ENCODE results near the gene CHADL.

Gene CHADL

DNA sequence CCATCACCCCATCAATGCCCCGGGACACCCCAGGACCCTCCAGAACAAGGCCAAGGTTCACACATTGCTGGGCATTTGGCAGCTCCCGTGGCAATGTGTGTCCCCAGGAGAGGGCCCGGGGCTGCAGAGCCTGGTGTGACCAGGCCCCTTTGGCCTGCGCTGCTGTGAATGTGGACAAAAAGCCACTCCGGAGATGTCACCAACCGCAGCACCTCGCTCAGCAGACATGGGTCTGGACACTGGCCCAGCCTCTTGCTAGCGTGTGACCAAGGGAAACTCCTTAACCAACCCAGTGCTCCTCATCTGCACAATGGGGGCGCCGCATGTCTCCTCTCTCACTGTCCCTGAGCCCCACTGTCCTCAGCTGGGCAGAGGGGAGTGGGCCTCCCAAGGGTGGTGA lies 8.0 kb upstream of the CHADL start:
- TF ChIP-seq, protein P1, sequence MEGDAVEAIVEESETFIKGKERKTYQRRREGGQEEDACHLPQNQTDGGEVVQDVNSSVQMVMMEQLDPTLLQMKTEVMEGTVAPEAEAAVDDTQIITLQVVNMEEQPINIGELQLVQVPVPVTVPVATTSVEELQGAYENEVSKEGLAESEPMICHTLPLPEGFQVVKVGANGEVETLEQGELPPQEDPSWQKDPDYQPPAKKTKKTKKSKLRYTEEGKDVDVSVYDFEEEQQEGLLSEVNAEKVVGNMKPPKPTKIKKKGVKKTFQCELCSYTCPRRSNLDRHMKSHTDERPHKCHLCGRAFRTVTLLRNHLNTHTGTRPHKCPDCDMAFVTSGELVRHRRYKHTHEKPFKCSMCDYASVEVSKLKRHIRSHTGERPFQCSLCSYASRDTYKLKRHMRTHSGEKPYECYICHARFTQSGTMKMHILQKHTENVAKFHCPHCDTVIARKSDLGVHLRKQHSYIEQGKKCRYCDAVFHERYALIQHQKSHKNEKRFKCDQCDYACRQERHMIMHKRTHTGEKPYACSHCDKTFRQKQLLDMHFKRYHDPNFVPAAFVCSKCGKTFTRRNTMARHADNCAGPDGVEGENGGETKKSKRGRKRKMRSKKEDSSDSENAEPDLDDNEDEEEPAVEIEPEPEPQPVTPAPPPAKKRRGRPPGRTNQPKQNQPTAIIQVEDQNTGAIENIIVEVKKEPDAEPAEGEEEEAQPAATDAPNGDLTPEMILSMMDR (IDR thresholded peaks at IDR 0.05; ENCODE audit: low read depth, low read length), result no peak

DNA sequence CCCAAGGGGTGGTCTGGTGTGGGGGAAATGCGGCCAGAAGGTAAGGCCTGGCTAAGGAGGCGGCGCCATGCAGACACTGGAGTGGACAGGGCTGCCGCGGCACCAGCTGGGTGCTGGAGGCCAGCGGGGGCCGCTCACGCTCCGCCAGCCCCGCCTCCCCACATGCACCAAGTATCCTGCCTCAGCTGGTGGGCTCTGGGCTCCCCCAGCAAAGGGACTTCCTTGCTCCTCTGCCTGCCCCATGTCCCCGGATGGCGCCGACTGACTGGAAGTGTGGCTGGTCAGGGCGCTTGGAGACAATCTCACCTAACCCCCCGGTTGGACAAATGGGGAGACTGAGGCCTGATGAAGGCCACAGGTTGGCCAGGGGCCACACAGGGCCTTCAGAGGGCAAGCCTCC lies 7.6 kb upstream of the CHADL start:
- no peak overlapping the region for H3K4me3 ChIP-seq (replicated peaks in 1 of 2; ENCODE audit: low read depth in 2 of 2, low read length in 2 of 2)
- TF ChIP-seq, protein P1 (IDR thresholded peaks at IDR 0.05; ENCODE audit: low read depth, low read length), result no peak
- DNase-seq (ENCODE audit: low read depth in 2 of 2), result no peak

More for the DNA sequence above, 8.0 kb upstream of the CHADL start:
- DNase-seq (ENCODE audit: low read depth in 2 of 2), result no peak
- H3K4me3 ChIP-seq (replicated peaks in 1 of 2; ENCODE audit: low read depth in 2 of 2, low read length in 2 of 2), result no peak overlapping the region

DNA sequence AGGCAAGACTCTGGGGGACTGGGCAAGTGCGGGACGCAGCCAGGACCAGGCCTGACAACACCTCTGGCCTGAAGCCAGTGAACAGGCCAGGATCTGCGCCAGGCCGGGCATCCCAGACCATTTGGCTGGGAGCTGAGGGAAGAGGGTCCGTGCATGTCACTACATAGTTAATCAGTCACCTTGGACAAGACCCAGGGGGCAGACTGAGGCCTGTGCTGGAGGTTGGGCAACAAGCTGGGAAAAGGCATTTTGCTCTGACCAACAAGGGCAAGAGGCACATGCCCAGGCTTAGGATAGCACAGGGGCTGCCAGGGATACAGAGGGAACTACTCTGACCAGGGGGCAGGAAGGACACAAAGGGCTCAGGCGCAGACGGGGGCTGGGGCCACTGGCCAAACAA lies 7.0 kb upstream of the CHADL start:
- H3K4me3 ChIP-seq (replicated peaks in 1 of 2; ENCODE audit: low read depth in 2 of 2, low read length in 2 of 2), result no peak overlapping the region
- no peak for DNase-seq (ENCODE audit: low read depth in 2 of 2)
- TF ChIP-seq, protein P1 (IDR thresholded peaks at IDR 0.05; ENCODE audit: low read depth, low read length), result no peak

DNA sequence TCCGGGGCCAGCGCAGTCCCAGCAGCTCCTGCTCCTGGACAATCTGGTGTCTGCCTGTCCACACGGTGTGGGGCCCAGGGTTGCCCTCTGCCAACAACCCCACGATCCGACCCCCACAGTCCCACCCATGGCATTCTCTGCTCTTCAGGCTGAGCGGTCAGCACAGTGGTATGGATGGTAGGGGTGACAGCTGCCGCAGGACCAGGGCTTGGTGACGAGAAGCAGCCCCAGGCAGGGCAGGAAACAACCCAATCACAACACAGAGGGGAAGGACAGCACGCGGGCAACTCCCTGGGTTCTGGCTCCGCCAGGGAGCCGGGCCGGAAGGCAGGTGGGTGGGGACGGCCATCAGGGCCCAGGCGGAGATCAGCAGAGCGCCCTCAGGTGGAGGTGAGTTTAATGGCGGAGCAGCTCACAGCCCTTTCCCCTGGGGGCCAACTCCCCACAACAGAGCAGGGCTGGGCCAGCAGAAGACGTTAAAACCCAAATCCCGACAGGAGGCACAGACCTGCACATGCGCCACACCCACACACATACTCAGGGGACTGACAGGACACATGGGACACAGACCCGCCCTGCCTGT lies 5.3 kb upstream of the CHADL start:
- TF ChIP-seq, protein P1 (IDR thresholded peaks at IDR 0.05; ENCODE audit: low read depth, low read length), result no peak
- no peak overlapping the region for H3K4me3 ChIP-seq (replicated peaks in 1 of 2; ENCODE audit: low read depth in 2 of 2, low read length in 2 of 2)
- DNase-seq (ENCODE audit: low read depth in 2 of 2), result no peak

DNA sequence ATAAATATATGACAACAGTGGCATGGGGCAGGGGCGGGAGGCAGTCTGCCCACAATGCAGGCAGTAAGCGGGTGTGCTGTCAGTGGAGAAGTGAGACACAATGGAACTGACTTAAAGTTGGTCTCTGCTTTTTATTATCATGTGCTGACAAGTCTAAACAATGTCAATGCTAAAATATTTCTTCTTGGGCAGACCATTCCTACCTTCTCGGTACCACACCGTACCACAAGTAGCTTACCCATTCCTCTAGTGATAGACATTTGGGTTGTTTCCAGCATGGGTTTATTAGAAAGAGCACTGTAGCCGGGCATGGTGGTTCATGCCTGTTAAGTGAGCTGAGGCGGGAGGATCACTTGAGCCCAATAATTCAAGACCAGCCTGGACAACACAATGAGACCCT lies 2.6 kb upstream of the CHADL start:
- no peak overlapping the region for H3K4me3 ChIP-seq (replicated peaks in 1 of 2; ENCODE audit: low read depth in 2 of 2, low read length in 2 of 2)
- TF ChIP-seq, protein P1 (IDR thresholded peaks at IDR 0.05; ENCODE audit: low read depth, low read length), result no peak
- no peak for DNase-seq (ENCODE audit: low read depth in 2 of 2)

DNA sequence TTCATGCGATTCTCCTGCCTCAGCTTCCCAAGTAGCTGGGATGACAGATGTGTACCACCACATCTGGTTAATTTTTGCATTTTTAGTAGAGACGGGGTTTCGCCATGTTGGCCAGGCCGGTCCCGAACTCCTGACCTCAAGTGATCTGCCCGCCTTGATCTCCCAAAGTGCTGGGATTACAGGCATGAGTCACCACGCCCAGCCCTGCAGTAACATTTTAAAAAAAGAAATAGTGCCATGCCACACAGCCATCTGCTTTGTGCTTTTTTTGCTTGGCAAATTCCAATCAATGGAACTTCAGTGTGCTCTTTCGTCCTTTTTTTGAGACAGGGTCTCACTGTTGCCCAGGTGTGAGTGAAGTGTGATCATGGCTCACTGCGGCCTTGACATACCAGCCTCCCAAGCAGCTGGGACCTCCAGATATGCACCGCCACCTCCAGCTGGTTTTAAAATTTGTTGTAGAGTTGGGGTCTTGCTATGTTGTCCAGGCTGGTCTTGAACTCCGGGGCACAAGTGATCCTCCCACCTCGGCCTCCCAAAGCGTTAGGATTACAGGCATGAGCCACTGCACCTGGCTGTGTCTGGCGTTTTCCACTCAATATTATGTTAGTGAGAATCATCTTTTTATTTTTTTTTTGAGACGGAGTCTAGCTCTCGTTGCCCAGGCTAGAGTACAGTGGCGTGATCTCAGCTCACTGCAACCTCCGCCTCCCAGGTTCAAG lies 1.8 kb upstream of the CHADL start:
- TF ChIP-seq, protein P1 (IDR thresholded peaks at IDR 0.05; ENCODE audit: low read depth, low read length), result no peak
- no peak for DNase-seq (ENCODE audit: low read depth in 2 of 2)
- H3K4me3 ChIP-seq (replicated peaks in 1 of 2; ENCODE audit: low read depth in 2 of 2, low read length in 2 of 2), result no peak overlapping the region
